ENCODE data around the gene NAT14.
A peak's percentile ranks its signal among the peaks of the same experiment; 100 is the strongest.

The NAT14 gene

GRCh38 chr19:55482967-55483705 is 1.9 kb upstream of the NAT14 start:
- DNase-seq (ENCODE audit: low read depth): no peak
- no peak overlapping the region for H3K4me3 ChIP-seq (ENCODE audit: low read depth, low read length)
- TF ChIP-seq CTCF (conservative IDR thresholded peaks at IDR 0.05; ENCODE audit: low read depth, low read length): no peak

GRCh38 chr19:55483706-55484592 is 1.0 kb upstream of the NAT14 start:
- H3K4me3 ChIP-seq (ENCODE audit: low read depth, low read length): no peak overlapping the region
- TF ChIP-seq CTCF (conservative IDR thresholded peaks at IDR 0.05; ENCODE audit: low read depth, low read length): no peak
- no peak for DNase-seq (ENCODE audit: low read depth)

GRCh38 chr19:55485439-55486011 is 537 bp downstream of the NAT14 start:
- peak overlapping the region; percentile 82 for H3K4me3 ChIP-seq (ENCODE audit: low read depth, low read length)
- DNase-seq (ENCODE audit: low read depth): no peak
- no peak for TF ChIP-seq CTCF (conservative IDR thresholded peaks at IDR 0.05; ENCODE audit: low read depth, low read length)

GRCh38 chr19:55486043-55486970 is 1.3 kb downstream of the NAT14 start:
- TF ChIP-seq CTCF (conservative IDR thresholded peaks at IDR 0.05; ENCODE audit: low read depth, low read length): no peak
- DNase-seq (ENCODE audit: low read depth): no peak
- peak overlapping the region; percentile 82 for H3K4me3 ChIP-seq (ENCODE audit: low read depth, low read length)

- DNase-seq (ENCODE audit: low read depth): peak; percentile 96
- no peak for TF ChIP-seq CTCF (conservative IDR thresholded peaks at IDR 0.05; ENCODE audit: low read depth, low read length)
- peak overlapping the region; percentile 34 for H3K4me3 ChIP-seq (ENCODE audit: low read depth, low read length)
Measured at GRCh38 chr19:55486971-55487923, 2.3 kb downstream of the NAT14 start.
